LNCAP (cell line): ENCODE data around the gene RNF144A.

Experiments
- CTCF ChIP-seq: fragments of 450-650 bp; IDR thresholded peaks from 2 replicates; pipeline ENCODE4 v1.5.1; 2017; ENCODE audit warnings: mild to moderate bottlenecking

Gene RNF144A

GRCh38 chr2:6893876-6894482 lies 23.2 kb upstream of the RNF144A start:
- no peak for TF ChIP-seq CTCF

DNA sequence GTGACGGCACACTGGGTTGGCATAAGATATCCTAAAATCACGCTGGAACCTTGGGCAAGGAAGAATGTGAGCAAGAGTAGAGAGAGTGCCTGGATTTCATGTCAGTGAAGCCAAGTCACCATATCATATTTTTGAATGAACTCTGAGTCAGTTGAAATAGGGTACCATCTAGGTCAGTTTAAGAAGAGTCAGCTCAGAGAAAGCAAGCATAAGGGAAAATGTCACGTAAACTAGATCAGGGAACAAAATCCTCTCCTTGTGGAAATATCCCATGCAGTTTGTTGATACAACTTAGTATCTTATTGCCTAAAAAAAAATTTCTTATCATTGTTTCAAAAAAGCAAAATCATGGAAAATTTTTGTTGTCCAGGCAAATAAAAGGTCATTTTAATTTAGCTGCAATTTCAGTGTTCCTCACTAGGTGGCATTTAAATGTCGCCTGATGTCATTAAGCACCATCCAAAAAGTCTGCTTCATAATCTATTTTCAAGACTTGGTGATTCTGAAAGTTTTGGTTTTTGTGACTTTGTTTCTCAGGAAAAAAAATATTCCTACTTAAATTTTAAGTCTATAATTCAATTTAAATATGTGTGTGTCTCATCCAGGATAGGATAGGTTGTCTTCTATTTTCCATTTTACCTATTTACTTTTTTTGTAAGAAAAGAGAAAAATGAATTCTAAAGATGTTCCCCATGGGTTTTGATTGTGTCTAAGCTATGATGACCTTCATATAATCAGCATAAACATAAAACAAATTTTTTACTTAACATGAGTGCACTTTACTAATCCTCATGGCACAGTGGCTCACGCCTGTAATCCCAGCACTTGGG lies 20.1 kb upstream of the RNF144A start:
- peak; percentile 67 for TF ChIP-seq CTCF

- TF ChIP-seq CTCF: no peak
Observed at GRCh38 chr2:6905668-6906067, 11.5 kb upstream of the RNF144A start.

- no peak for TF ChIP-seq CTCF
Observed at GRCh38 chr2:6906165-6906741, 11.0 kb upstream of the RNF144A start.

DNA sequence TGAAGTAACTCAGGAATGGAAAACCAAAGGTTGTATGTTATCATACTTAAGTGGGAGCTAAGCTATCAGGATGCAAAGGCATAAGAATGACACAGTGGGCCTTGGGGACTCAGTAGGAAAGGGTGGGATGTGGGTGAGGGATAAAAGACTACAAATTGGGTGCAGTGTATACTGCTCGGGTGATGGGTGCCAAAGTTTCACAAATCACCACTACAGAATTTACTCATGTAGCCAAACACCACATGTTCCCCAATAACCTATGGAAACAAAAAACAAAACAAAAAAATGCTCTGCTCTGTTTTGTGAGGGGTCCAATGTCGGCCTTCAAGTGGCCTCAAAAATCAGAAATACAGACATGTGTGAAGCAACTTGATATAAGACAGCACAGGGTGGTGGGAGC lies 8.9 kb upstream of the RNF144A start:
- TF ChIP-seq CTCF: no peak

DNA sequence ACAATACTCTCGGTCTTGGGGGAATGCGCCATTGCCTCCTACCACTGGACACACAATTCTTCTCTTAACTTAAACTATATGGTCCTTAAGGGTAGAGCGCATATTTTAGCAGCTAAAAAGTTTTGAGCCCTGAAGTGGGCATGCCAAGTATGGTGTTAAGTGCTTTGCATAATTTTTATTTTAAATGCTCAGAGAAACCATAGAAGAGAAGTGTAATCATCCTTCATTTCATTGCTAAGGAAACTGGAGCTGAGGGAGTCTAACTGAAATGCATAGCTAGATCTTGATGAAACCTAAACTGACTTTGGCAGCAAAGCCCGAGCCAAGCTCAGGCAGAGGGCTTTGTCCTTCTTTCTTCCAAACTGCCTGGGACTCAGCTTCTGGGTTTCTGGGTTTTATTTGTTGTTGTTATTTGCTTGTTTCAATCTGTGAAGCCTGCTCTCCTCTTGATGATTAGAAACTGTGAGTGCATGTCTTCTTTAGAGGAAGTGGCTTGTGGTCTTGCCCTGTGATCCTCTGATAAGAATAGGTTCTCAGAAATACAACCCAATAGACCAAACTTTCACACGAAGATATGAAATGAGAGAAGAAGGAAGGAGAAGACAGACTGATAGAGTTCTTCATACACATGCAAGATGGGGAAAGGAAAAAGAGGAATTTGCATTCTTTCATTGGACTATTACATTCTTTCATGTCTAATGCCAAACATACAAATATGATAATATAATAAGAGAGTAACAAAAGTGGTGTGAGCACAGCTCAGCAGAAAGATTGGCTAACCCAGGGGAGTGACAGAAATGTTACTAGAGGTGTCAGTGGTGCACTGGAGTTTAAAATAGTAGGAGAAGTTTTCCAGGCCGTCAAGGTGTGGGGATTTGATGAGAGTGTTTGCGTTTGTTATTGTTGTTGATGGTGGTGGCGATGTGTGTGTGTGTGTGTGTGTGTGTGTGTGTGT lies 7.5 kb upstream of the RNF144A start:
- no peak for TF ChIP-seq CTCF

- no peak for TF ChIP-seq CTCF
Observed at GRCh38 chr2:6911721-6912120, 5.5 kb upstream of the RNF144A start.
